Putamen (tissue), 1 donor: Measurements from ENCODE around the gene NEUROG2.
"Not testable (repeated sequence)": the region's sequence is repeated elsewhere in the genome, so short reads cannot be mapped to it uniquely, and the experiment has no call there.

ENCODE experiments used
- DNase-seq: peaks from one replicate; pipeline ENCODE4 v3.0.0-alpha.2; 2016; ENCODE audit warnings: low spot score

NEUROG2 gene

DNA sequence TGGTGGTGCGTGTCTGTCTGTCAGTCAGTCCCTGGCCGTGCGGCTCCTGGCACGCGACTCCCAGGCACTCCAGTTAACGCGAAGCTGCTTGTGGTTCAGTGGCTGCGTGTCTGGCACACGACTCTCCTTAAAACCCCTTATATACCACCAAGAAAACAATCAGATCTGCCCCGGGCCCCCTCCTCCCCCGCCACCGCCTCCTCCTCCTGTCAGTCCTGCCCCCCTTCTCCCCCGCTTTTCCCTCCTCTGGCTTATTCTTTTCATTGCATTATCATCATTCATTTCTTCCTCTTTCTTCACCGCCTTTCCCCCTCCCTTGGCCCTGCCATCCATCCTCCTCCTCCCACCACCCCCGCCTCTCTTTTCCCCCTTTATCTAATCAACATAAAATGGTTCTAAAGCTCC, at the start of gene NEUROG2:
NEUROG2 (minus strand) TSS at position 115 of the 405 bp plus-strand sequence. CDS start 705 bp downstream, outside the sequence.
- no peak for DNase-seq

GRCh38 chr4:112564706-112565270, 48.8 kb upstream of the NEUROG2 start:
- DNase-seq = no peak

DNA sequence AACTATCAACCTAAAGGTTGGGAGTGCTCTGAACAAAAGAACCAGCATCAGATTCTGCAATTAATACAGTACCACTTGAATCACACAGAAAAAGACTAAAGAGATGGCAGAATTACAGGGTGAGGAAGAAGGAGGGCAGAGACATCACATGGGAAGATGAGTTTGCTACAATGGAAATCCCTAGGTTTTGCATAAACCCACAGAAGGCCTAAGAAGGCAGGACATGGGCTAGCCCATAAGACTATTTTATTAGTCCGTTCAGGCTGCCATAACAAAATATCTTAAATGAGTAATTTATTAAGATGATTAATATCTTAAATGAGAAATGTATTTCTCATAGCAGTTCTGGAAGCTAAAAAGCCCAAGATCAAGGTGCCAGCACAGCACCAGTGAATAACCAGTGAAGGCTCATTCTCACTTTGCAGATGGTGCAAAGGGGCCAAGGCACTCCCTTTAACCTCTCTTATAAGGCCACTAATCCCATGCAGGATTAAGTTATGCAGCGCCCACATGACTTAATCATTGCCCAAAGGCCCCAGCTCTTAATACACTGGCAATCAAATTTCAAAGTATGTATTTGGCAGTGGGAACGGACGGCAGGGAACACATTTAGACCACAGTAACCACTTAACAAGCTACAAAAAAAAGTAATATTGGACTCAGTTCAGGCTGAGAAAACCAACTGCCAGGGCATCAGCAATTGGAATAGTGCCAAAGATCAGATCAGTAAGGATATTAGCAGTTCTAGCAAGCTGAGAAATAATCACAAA, 47.6 kb upstream of the NEUROG2 start:
- DNase-seq = no peak

DNA sequence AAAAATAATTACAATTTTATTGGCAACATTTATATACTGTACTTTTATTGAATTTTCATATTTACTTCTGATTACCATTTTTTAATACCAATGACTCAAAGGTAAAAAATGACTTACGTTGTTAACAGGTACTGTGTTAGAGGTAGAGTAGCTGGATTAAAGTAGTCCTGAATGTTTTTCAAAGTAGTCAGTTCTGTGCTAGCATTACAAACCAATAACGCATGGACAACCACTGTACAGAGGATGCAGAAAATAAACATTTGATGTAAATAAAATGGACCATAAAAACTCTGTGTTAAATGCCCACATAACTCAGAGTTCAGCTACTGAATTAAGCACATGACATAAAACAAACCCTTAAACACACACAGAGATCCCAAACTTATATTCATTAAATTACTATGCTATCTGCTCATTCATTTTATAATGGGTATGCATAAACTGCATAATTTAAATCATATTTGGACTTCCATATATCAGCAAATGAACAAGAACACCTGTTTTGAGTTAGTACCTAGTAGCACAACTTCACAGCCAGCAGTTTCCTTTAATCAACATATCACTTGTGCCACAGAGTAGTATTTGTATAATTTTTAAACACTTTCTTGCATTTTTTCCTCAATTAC, 46.4 kb upstream of the NEUROG2 start:
- DNase-seq = no peak

- no peak for DNase-seq
These were observed 44.1 kb upstream of the NEUROG2 start for GRCh38 chr4:112560084-112560483.

GRCh38 chr4:112559053-112559452, 43.1 kb upstream of the NEUROG2 start:
- DNase-seq = no peak

DNA sequence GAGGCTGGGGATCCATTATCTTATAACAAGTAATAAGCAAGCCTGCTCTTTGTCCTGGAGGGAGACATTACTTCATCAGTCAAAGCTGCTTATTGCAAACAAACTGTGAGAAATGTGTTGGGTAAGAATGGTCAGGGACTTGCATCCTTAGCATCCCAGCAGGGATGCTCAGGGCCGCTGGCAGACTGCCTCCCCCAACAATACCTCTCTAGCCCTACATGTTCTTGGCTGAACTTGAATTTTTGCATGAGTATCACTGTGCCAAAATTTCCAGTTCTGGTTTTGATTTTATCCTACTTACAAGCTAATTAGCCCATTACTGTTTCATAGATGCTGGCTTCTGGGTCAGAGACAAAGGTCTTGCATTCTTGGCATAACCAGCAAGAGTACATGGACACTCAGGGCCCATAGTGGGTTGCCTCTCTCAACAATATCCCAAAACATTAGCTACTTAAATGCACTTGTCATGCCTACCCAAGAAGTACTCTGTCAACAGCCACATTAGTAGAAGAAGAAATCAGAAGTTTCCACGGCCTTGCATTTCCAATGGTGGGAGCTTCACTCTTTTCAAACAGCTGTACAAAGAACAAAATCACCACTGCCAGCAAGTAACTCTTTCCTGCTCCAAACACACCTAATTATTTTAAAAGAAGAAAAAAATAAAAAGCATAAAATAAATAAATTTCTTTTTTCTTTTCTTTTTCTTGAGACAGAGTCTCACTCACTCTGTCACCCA, 41.9 kb upstream of the NEUROG2 start:
- no peak for DNase-seq

GRCh38 chr4:112554271-112554670, 38.3 kb upstream of the NEUROG2 start:
- DNase-seq = not testable (repeated sequence)

GRCh38 chr4:112552668-112553067, 36.7 kb upstream of the NEUROG2 start:
- no peak for DNase-seq

DNA sequence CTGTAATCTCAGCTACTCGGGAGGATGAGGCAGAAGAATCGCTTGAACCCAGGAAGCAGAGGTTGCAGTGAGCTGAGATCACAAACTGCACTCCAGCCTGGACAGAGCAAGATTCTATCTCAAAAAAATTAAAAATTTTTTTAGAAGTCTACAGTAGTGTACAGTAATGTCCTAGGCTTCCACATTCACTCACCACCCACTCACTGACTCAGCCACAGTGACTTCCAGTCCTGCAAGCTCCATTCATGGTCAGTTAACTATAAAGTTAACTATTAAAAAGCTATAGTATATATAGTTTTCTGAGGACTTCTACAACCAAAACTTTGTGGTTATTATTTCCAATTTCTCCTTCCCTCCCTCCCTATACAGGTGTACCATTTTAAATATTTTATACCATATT, 34.7 kb upstream of the NEUROG2 start:
- DNase-seq = no peak

DNA sequence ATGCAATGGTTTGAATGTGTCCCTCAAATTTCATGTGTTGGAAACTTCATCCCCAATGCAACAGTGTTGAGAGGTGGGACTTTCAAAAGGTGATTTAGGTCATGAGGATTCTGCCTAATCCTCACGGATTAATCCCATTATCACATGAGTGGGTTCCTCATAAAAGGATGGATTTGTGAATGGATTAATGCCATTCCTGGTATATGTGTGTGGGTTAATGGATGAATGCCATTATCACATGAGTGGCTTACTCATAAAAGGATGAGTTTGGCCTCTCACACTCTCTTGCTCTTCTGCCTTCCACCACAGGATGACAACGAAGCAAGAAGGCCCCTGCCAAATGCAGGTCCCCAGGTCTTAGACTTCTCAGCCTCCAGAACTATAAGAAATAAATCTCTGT, 30.5 kb upstream of the NEUROG2 start:
- no peak for DNase-seq

DNA sequence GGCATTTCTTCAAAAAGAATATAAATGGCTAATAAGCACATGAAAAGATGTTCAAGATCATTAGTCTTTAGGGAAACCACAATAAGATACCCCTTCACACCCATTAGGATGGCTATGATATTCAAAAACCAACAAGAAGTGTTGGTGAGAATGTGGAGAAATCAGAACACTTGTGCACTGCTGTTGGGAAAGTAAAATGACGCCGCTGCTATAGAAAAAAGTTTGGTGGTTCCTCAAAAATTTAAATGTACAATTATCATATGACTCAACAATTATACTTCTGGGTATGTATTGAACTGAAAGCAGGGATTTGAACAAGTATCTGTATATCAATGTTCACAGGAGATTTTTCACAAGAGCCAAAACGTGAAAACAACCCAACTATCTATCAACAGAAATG, 29.4 kb upstream of the NEUROG2 start:
- no peak for DNase-seq

- no peak for DNase-seq
These were observed 24.7 kb upstream of the NEUROG2 start for GRCh38 chr4:112540695-112541094.

GRCh38 chr4:112536123-112536522, 20.1 kb upstream of the NEUROG2 start:
- DNase-seq = no peak

GRCh38 chr4:112532267-112532666, 16.3 kb upstream of the NEUROG2 start:
- DNase-seq = no peak

DNA sequence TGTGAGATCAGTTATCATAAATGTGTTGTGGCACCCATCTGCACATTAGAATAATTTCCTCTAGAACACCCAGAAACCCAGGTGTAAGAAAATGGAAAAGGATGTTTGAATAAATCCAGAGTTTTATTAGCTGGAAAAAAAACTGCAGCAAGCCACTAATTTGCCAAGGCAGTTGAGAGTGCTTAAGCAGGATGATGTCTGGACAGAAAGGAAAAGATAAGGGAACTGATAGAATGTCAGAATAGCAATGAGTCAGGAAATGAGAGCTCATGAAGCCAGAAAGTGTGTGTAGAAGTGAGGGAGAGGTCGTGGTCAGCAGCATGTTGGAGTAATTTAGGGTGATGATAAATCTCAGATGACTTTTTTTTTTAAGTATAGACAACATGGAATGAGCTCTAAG, 15.2 kb upstream of the NEUROG2 start:
- no peak for DNase-seq

DNA sequence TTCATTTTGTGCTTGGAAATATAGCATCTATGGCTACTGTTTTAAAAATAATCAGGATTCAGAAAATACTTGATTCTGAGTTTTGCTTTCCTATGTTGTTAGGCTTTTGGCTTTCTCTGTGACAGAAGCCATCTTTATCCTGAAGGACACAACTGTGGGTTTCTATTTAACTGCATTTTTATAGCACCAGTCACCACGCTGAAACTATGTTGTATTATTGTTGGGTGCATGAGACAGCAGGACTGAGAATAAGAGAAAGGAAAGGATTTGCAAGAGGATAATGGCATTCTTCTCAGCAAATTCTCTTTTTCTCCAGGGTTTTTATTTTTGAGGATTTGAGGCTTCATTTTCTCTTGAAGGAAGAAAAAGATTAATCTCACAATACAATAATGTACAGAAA, 10.1 kb upstream of the NEUROG2 start:
- DNase-seq = no peak

GRCh38 chr4:112523764-112524505, 8.0 kb upstream of the NEUROG2 start:
- no peak for DNase-seq

- no peak for DNase-seq
These were observed 7.2 kb upstream of the NEUROG2 start for GRCh38 chr4:112523008-112523721.

GRCh38 chr4:112522431-112522830, 6.5 kb upstream of the NEUROG2 start:
- not testable (repeated sequence) for DNase-seq
